Measurements from ENCODE around the gene SMIM41.

Gene SMIM41

DNA sequence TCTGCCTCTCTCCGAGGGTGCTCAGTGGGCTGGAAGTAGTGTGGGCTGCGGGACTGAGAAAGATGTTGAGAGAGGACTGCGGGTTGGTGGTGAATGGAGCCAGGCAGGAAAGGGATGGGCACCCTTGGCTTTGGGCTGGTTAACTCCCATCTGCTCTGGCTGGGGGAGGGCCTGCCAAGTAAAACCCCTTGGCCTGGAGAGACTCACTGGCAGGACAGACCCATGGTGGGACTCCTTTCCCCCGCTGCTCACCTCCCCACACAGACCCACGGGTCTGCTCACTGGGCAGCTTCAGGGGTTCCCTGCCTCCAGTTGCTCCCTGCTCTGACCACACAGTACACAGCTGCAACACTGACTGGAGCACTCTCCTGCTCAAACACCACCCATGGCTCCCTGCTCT is 58.2 kb downstream of the SMIM41 start:
- no peak for DNase-seq (ENCODE audit: extremely low read depth, low read depth)
- TF ChIP-seq, protein P1, sequence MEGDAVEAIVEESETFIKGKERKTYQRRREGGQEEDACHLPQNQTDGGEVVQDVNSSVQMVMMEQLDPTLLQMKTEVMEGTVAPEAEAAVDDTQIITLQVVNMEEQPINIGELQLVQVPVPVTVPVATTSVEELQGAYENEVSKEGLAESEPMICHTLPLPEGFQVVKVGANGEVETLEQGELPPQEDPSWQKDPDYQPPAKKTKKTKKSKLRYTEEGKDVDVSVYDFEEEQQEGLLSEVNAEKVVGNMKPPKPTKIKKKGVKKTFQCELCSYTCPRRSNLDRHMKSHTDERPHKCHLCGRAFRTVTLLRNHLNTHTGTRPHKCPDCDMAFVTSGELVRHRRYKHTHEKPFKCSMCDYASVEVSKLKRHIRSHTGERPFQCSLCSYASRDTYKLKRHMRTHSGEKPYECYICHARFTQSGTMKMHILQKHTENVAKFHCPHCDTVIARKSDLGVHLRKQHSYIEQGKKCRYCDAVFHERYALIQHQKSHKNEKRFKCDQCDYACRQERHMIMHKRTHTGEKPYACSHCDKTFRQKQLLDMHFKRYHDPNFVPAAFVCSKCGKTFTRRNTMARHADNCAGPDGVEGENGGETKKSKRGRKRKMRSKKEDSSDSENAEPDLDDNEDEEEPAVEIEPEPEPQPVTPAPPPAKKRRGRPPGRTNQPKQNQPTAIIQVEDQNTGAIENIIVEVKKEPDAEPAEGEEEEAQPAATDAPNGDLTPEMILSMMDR (IDR thresholded peaks at IDR 0.05; ENCODE audit: low read depth, low read length) = no peak

DNA sequence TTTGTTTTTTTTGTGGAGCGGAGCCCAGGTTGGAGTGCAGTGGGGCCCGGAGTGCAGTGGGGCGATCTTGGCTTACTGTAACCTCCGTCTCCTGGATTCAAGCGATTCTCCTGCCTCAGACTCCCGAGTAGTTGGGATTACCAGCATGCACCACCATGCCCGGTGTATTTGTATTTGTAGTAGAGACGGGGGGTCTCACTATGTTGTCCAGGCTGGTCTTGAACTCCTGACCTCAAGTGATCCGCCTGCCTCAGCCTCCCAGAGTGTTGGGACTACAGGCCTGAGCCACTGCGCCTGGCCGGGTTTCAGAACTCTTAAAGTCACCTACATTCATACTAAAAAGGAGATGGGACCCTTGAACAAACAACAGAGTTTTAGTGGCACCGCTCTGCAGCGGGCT is 59.6 kb downstream of the SMIM41 start:
- TF ChIP-seq, protein P1 (IDR thresholded peaks at IDR 0.05; ENCODE audit: low read depth, low read length) = no peak

DNA sequence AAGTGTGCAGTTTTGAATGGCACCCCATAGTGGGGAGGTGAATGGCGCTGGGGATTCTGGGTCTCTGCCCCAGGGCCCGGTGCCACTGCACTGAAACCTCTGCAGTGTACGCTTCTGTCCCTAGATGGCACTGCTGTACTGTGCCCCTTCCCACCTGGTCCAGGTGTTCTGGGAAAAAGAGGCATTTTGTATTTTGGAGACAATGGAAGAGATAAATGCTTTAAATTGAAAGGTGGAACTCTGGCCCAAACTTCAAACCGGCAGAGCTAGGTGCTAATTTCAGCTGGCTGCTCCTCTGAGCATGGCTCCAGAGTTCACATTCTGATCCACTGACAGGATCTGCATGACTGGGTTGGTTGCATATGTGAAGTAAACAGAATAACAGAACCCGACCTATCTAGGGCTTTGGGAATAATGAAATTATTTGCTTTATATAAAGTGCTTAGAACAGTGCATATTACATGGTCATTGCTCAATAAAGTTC is 60.1 kb downstream of the SMIM41 start:
- TF ChIP-seq, protein P1 (IDR thresholded peaks at IDR 0.05; ENCODE audit: low read depth, low read length) = peak; percentile 66
- no peak for DNase-seq (ENCODE audit: extremely low read depth, low read depth)

More for the DNA sequence above, 59.6 kb downstream of the SMIM41 start:
- DNase-seq (ENCODE audit: extremely low read depth, low read depth) = no peak

- no peak for DNase-seq (ENCODE audit: extremely low read depth, low read depth)
- TF ChIP-seq, protein P1 (IDR thresholded peaks at IDR 0.05; ENCODE audit: low read depth, low read length) = no peak
Measured at GRCh38 chr12:52141306-52141705, 61.8 kb downstream of the SMIM41 start.

DNA sequence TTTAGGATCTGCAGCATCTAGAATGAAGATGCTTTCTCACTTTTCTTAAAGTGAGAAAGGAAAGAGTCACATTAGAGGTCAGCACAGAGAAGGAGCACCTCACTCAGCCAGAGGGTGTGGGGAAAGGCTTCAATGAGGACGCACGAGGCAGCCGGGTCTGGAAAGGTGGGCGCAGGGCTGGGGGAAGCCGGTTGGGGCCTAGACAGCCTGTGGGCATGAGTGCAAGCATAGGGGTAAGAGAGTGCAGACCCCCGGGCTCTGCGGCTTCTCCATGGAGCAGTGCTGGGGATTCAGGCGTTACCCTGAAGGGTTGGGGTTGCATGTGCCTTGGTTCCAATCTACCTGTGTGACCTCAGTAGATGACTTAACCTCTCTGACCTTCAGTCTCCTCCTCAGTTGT is 62.4 kb downstream of the SMIM41 start:
- DNase-seq (ENCODE audit: extremely low read depth, low read depth) = no peak
- TF ChIP-seq, protein P1 (IDR thresholded peaks at IDR 0.05; ENCODE audit: low read depth, low read length) = no peak

GRCh38 chr12:52142431-52142830 is 62.9 kb downstream of the SMIM41 start:
- no peak for DNase-seq (ENCODE audit: extremely low read depth, low read depth)
- TF ChIP-seq, protein P1 (IDR thresholded peaks at IDR 0.05; ENCODE audit: low read depth, low read length) = no peak

DNA sequence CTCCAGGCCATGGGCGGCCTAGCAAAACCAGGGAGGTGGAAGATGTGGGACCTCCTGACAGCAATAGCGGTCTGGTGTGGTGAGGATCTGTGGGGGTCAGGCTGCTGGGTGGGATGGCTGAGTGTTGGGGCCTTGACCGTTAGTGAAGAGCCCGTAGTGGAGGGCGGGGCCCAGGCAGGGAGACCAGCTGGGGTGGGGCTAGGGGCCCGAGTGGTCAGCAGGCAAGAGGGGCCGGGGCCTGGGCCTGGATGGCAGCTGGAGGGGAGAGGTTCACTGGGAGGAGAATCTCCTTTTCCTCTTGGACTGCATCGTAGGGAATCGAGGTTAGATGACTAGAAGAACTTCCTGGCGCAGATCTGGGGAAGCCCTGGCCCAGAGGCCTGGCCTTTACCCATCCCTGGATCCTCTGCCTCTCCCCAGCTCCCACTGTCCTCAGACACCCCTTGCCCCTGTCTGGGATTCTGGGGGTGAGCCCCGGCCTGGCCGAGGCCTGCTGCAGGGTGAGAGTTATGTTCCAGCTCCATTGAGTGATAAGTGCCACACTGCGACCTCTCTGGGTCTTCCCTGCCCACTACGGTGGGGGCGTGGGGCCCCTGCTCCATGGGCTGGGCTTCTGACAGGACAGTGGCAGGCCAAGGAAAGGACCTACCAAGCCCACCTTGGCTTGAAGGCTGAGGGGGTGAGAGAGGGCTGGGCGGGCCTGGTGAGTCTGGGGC is 65.2 kb downstream of the SMIM41 start:
- TF ChIP-seq, protein P1 (IDR thresholded peaks at IDR 0.05; ENCODE audit: low read depth, low read length) = no peak
- DNase-seq (ENCODE audit: extremely low read depth, low read depth) = no peak

Data from AG09319 (cell line).